DMS 273 (cell line): ENCODE data around the gene CUBN.

Experiments
- DNase-seq: peaks from one replicate; lab custom pipeline; 2025; ENCODE audit not compliant: unreplicated experiment; lab: John Stamatoyannopoulos, UW

Gene CUBN

GRCh38 chr10:16929069-16929468, 200.5 kb downstream of the CUBN start:
- DNase-seq: no peak

GRCh38 chr10:16927546-16927945, 202.1 kb downstream of the CUBN start:
- no peak for DNase-seq

GRCh38 chr10:16923726-16924125, 205.9 kb downstream of the CUBN start:
- no peak for DNase-seq

GRCh38 chr10:16923309-16923708, 206.3 kb downstream of the CUBN start:
- DNase-seq: no peak

- no peak for DNase-seq
Observed at GRCh38 chr10:16919121-16919982, 210.3 kb downstream of the CUBN start.

GRCh38 chr10:16916496-16916895, 213.1 kb downstream of the CUBN start:
- DNase-seq: no peak

- DNase-seq: no peak
Observed at GRCh38 chr10:16915300-16915699, 214.3 kb downstream of the CUBN start.

GRCh38 chr10:16913266-16913665, 216.3 kb downstream of the CUBN start:
- DNase-seq: no peak

- no peak for DNase-seq
Observed at GRCh38 chr10:16910793-16911164, 218.8 kb downstream of the CUBN start.

GRCh38 chr10:16909961-16910792, 219.4 kb downstream of the CUBN start:
- DNase-seq: no peak

- DNase-seq: no peak
Observed at GRCh38 chr10:16909271-16909767, 220.3 kb downstream of the CUBN start.

GRCh38 chr10:16907687-16908086, 221.9 kb downstream of the CUBN start:
- DNase-seq: no peak

- no peak for DNase-seq
Observed at GRCh38 chr10:16905320-16905719, 224.3 kb downstream of the CUBN start.

GRCh38 chr10:16904639-16905061, 225.0 kb downstream of the CUBN start:
- no peak for DNase-seq

GRCh38 chr10:16904049-16904448, 225.6 kb downstream of the CUBN start:
- DNase-seq: no peak

- DNase-seq: no peak
Observed at GRCh38 chr10:16902606-16903005, 227.0 kb downstream of the CUBN start.

GRCh38 chr10:16901106-16901505, 228.5 kb downstream of the CUBN start:
- no peak for DNase-seq

GRCh38 chr10:16896993-16897392, 232.6 kb downstream of the CUBN start:
- no peak for DNase-seq

GRCh38 chr10:16894821-16895220, 234.8 kb downstream of the CUBN start:
- DNase-seq: no peak

GRCh38 chr10:16893664-16894063, 235.9 kb downstream of the CUBN start:
- no peak for DNase-seq

GRCh38 chr10:16891375-16892313, 238.0 kb downstream of the CUBN start:
- DNase-seq: peak; percentile 69
